ENCODE data around the gene CBX4. TPM values are rescaled to one million over a fixed set of nuclear protein-coding genes. Genes with fewer than 3 reads are reported as not detected.

CBX4 gene
- total RNA-seq, 6 experiments from 2014 or later = 18.2 to 20.2 (median 19.3) TPM

DNA sequence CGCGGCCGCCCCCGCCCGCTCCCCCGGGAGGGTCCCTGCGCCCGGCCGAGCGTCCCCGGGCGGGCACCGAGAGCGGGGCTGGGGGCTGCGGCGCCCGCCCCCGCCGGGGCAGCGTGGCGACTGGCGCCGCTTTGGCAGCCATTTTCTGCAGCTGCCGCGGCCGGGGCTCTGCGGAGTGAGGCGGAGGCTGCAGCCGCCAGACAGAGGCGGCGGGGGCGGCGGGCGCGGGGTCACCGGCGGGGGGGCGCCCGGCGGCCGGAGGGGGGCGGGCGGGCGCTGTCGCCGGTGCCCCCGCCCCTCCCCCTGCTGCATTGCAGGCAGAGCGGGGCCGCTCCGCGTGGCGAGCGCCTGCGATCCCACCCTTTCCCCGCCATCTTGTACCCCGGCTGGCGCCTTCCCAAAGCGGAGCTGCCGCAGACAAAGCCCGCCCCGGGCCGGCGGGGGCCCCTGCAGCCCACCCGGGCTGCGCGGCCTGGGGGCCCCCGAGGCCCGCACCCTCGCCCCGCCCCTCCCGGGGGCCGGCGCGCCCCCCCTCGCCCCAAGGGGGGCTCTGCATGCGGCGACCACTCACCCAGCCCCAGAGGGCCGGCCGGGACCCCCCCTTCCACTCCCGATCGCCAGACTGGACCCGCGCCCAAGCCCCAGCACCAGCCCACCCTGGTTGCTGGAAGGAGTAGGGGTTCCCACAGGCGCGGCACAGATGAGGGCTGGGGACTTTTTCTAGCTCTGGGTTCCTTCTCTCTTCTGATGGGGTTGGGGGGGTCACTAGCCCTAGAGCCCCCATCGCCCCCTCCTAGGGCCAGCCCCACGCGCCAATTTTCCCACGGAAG, 25.7 kb downstream of the CBX4 start:
- no peaks in the 10 kb centered on the region for H3K36me3 Mint-ChIP-seq (ENCODE audit: low read depth)
- H3K4me1 Mint-ChIP-seq (ENCODE audit: low read depth) = peaks cover 7% of the 10 kb centered on the region
- DNase-seq = no peak
- no peaks in the 10 kb centered on the region for H3K9me3 Mint-ChIP-seq
- H3K27me3 Mint-ChIP-seq (ENCODE audit: insufficient read depth) = peaks cover 55% of the 10 kb centered on the region
- TF ChIP-seq, protein P1, sequence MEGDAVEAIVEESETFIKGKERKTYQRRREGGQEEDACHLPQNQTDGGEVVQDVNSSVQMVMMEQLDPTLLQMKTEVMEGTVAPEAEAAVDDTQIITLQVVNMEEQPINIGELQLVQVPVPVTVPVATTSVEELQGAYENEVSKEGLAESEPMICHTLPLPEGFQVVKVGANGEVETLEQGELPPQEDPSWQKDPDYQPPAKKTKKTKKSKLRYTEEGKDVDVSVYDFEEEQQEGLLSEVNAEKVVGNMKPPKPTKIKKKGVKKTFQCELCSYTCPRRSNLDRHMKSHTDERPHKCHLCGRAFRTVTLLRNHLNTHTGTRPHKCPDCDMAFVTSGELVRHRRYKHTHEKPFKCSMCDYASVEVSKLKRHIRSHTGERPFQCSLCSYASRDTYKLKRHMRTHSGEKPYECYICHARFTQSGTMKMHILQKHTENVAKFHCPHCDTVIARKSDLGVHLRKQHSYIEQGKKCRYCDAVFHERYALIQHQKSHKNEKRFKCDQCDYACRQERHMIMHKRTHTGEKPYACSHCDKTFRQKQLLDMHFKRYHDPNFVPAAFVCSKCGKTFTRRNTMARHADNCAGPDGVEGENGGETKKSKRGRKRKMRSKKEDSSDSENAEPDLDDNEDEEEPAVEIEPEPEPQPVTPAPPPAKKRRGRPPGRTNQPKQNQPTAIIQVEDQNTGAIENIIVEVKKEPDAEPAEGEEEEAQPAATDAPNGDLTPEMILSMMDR (IDR thresholded peaks at IDR 0.05) = no peak
- H3K27ac Mint-ChIP-seq = no peak overlapping the region
- no peak overlapping the region for H3K4me3 Mint-ChIP-seq

DNA sequence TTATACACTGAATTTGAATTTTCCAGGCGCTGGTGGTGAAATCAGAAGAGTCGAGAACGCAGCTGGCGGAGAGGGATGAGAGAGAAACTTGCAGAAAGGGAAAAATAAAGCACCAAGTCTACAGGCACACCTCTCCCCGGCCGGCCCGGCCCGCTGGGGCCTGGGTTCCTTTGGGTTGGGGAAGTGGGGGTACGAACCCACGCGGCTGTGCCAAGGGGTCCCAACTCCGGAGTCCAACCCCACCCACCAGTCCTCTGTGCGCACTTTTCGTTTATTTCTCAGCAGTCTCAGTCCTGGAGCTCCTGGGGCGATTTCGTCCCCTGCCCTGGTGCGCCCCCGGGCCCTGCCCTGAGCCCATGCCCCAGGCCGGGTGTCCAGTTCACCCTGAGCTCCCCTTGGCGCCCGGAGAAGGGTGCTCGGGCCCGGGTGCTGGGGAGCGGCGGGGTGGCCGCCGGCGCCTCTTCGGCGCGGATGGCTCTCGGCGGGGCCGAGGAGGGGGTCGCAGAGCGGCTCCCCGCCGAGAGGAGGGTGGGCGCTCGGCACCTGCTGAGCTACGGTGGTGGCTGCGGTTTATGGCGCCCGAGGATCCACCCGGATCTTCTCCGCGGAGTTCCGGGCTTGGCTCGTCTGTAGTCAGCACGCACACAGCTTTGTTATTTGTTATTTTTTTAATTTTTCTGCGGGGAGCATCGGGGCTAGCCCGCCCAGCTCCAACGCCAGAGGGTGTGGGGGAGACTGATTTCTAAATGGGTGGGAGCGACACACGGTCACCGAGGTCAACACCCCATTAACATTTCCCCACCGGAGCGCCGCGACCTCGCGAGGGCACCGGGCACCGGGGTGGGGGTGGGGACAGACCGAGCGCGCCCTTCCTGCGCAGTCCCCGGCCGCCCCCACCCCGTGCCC, 26.6 kb downstream of the CBX4 start:
- Mint-ChIP-seq H3K4me1 (ENCODE audit: low read depth) (peaks cover 7% of the 10 kb centered on the region), H3K27me3 (ENCODE audit: insufficient read depth) (peaks cover 54% of the 10 kb centered on the region), H3K36me3 (ENCODE audit: low read depth) (no peaks in the 10 kb centered on the region), H3K9me3 (no peaks in the 10 kb centered on the region), H3K4me3 (peak overlapping the region; percentile 71), H3K27ac (0 out of 2 replicates have a peak overlapping the region, but pooled peaks have one; percentile 36)
- no peak for DNase-seq
- TF ChIP-seq, protein P1 (IDR thresholded peaks at IDR 0.05) = no peak

DNA sequence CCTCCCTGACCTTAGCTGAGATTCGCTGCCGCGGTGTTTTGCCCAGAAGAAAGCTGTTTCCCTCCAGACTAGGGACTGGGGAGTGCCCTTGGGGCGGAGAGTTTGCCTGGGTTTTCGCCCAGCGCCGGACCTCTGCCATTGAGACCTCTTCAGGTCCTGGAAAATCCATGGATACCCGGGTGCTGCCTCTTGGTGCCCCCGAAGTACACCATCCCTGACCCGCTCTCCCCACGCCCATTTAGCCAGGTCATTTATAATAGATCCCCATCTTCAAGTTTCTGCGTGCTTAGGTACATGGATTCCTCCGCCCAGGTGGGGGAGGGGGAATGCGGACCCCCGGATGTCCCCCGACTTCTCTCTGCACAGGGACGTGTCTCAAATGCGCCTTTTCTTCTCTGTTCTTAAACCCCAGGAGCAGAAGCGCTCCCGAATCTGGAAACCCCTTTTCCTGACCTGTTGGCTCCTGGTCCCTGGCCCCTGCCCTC, 27.3 kb downstream of the CBX4 start:
- H3K27ac Mint-ChIP-seq = no peak overlapping the region
- H3K36me3 Mint-ChIP-seq (ENCODE audit: low read depth) = no peaks in the 10 kb centered on the region
- H3K27me3 Mint-ChIP-seq (ENCODE audit: insufficient read depth) = peaks cover 54% of the 10 kb centered on the region
- TF ChIP-seq, protein P1 (IDR thresholded peaks at IDR 0.05) = no peak
- no peak for DNase-seq
- H3K4me3 Mint-ChIP-seq = peak overlapping the region; percentile 28
- H3K9me3 Mint-ChIP-seq = no peaks in the 10 kb centered on the region
- H3K4me1 Mint-ChIP-seq (ENCODE audit: low read depth) = peaks cover 7% of the 10 kb centered on the region

DNA sequence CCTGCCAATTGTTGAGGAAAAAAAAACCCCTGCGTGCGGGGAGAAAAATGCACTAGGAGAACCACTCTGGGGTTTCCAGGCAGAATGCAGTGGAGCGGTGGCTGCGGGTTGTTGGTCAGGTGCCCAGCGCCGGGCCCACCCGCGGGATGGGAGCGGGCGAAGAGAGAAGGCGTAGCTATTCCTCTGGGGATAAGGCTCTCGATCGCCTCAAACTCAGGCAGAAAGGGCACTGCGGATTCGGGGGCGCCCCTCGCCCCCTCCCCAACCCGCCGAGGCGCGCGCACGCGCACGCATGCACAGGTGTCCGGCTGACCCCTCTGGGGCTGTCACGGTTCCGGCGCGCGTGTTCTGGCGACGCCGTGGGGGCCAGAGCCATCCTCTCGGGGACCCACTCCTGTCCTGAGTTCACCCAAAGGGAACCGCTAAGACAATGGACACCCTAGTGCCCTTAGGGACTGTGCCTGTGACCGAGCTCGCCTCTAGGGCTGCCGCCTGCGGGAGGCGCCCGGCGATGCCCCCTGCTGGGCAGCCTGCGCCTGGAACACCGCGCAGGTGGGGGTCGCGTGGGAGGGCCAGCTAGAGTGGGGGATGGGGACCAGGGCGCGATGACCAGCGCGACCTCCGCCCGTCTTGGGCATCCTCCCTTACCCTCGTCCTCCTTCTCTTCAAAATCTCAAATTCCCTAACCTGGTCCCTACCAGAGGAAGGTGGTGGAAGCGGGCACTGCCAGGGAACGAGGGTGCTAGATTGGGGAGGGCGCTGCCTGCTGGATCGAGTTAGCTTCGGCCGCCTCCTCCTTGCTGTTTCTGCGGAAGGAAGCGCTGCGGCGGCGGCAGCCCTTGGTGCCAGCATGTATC, 28.0 kb downstream of the CBX4 start:
- no peak overlapping the region for H3K4me3 Mint-ChIP-seq
- no peak for DNase-seq
- H3K27me3 Mint-ChIP-seq (ENCODE audit: insufficient read depth) = peaks cover 53% of the 10 kb centered on the region
- peaks cover 7% of the 10 kb centered on the region for H3K4me1 Mint-ChIP-seq (ENCODE audit: low read depth)
- H3K9me3 Mint-ChIP-seq = no peaks in the 10 kb centered on the region
- TF ChIP-seq, protein P1 (IDR thresholded peaks at IDR 0.05) = peak; percentile 80
- H3K27ac Mint-ChIP-seq = no peak overlapping the region
- no peaks in the 10 kb centered on the region for H3K36me3 Mint-ChIP-seq (ENCODE audit: low read depth)

Measured in HFFc6 (cell line).